ENCODE results near the gene THAP3.
"Not testable (repeated sequence)": the region's sequence is repeated elsewhere in the genome, so short reads cannot be mapped to it uniquely, and the experiment has no call there.

THAP3 gene

GRCh38 chr1:6590046-6590445 is 34.6 kb upstream of the THAP3 start:
- in situ Hi-C loops (cut with MboI; ENCODE audit: low sequenced_read_pairs): no loop called here

GRCh38 chr1:6591222-6591621 is 33.4 kb upstream of the THAP3 start:
- in situ Hi-C loops (cut with MboI; ENCODE audit: low sequenced_read_pairs): no loop called here

- in situ Hi-C loops (cut with MboI; ENCODE audit: low sequenced_read_pairs): no loop called here
Measured at GRCh38 chr1:6591644-6592043, 33.0 kb upstream of the THAP3 start.

GRCh38 chr1:6592441-6592840 is 32.2 kb upstream of the THAP3 start:
- in situ Hi-C loops (cut with MboI; ENCODE audit: low sequenced_read_pairs): no loop called here

GRCh38 chr1:6592865-6593593 is 31.6 kb upstream of the THAP3 start:
- in situ Hi-C loops (cut with MboI; ENCODE audit: low sequenced_read_pairs): no loop called here

- in situ Hi-C loops (cut with MboI; ENCODE audit: low sequenced_read_pairs): no loop called here
Measured at GRCh38 chr1:6593810-6594209, 30.9 kb upstream of the THAP3 start.

- in situ Hi-C loops (cut with MboI; ENCODE audit: low sequenced_read_pairs): no loop called here
Measured at GRCh38 chr1:6594977-6595740, 29.5 kb upstream of the THAP3 start.

- in situ Hi-C loops (cut with MboI; ENCODE audit: low sequenced_read_pairs): no loop called here
Measured at GRCh38 chr1:6596351-6596750, 28.3 kb upstream of the THAP3 start.

GRCh38 chr1:6596886-6597776 is 27.5 kb upstream of the THAP3 start:
- in situ Hi-C loops (cut with MboI; ENCODE audit: low sequenced_read_pairs): no loop called here

- in situ Hi-C loops (cut with MboI; ENCODE audit: low sequenced_read_pairs): no loop called here
Measured at GRCh38 chr1:6597777-6598131, 26.9 kb upstream of the THAP3 start.

GRCh38 chr1:6599141-6599975 is 25.3 kb upstream of the THAP3 start:
- in situ Hi-C loops (cut with MboI; ENCODE audit: low sequenced_read_pairs): no loop called here

GRCh38 chr1:6599991-6600390 is 24.7 kb upstream of the THAP3 start:
- in situ Hi-C loops (cut with MboI; ENCODE audit: low sequenced_read_pairs): not testable (repeated sequence)

- in situ Hi-C loops (cut with MboI; ENCODE audit: low sequenced_read_pairs): no loop called here
Measured at GRCh38 chr1:6600410-6601048, 24.1 kb upstream of the THAP3 start.

GRCh38 chr1:6601049-6601922 is 23.4 kb upstream of the THAP3 start:
- in situ Hi-C loops (cut with MboI; ENCODE audit: low sequenced_read_pairs): no loop called here

- in situ Hi-C loops (cut with MboI; ENCODE audit: low sequenced_read_pairs): no loop called here
Measured at GRCh38 chr1:6601923-6602668, 22.6 kb upstream of the THAP3 start.

GRCh38 chr1:6602669-6603237 is 21.9 kb upstream of the THAP3 start, which contains the start of gene KLHL21:
Gene KLHL21, minus strand, starts transcription at chr1:6602869. Its CDS starts 52 bp downstream, at chr1:6602817.
- in situ Hi-C loops (cut with MboI; ENCODE audit: low sequenced_read_pairs): no loop called here

GRCh38 chr1:6603238-6603914 is 21.3 kb upstream of the THAP3 start:
- in situ Hi-C loops (cut with MboI; ENCODE audit: low sequenced_read_pairs): no loop called here

All from HL-60/S4 treated with retinoic acid at 250 ng/mL for 4 days and 3 days (cell line).